ENCODE results near the gene TRIO. TPM values are rescaled to one million over a fixed set of nuclear protein-coding genes. Genes with fewer than 3 reads are reported as not detected.

TRIO gene
- polyA plus RNA-seq, 1 donor (not counting 4 experiments of a cell fraction or from before 2014, with no cell fraction given) = 57.2 TPM

GRCh38 chr5:14227513-14227912 is 84.4 kb downstream of the TRIO start:
- FAIRE-seq = no peak
- TF ChIP-seq EZH2 (IDR thresholded peaks at IDR 0.05; ENCODE audit: low read length) (no peak), CTCF (optimal IDR thresholded peaks at IDR 0.05 in 1 of 3, IDR thresholded peaks at IDR 0.05 in 1 of 3, conservative IDR thresholded peaks at IDR 0.05 in 1 of 3; ENCODE audit: extremely low read depth in 1 of 3, insufficient read depth in 2 of 3, low read length in 3 of 3) (no peak)
- H4K20me1 ChIP-seq (ENCODE audit: control insufficient read depth, extremely low read depth, insufficient read depth, low read length) = peaks cover 14% of the 10 kb centered on the region

GRCh38 chr5:14228219-14228618 is 85.1 kb downstream of the TRIO start:
- H3K4me3 ChIP-seq (ENCODE audit: control insufficient read depth in 2 of 3, extremely low read depth in 1 of 3, insufficient read depth in 2 of 3, low read depth in 1 of 3, low read length in 3 of 3) = no peak overlapping the region
- DNase-seq (ENCODE audit: low read depth, low spot score) (no peak), FAIRE-seq (no peak)
- H3K27ac ChIP-seq (ENCODE audit: control insufficient read depth, insufficient read depth, low read length) = no peak overlapping the region
- no peaks in the 10 kb centered on the region for H3K9me3 ChIP-seq (ENCODE audit: control insufficient read depth, low read depth, low read length)
- H3K36me3 ChIP-seq (ENCODE audit: control insufficient read depth in 2 of 2, extremely low read depth in 1 of 2, insufficient read depth in 2 of 2, low read length in 2 of 2) = peaks cover 0 to 1% of the 10 kb centered on the region in 2 experiments
- peaks cover 14% of the 10 kb centered on the region for H4K20me1 ChIP-seq (ENCODE audit: control insufficient read depth, extremely low read depth, insufficient read depth, low read length)
- H3K9me1 ChIP-seq (ENCODE audit: control insufficient read depth, extremely low read depth, insufficient read depth, low read length) = peaks cover 7% of the 10 kb centered on the region
- peaks cover 100% of the 10 kb centered on the region for H3K79me2 ChIP-seq (ENCODE audit: control insufficient read depth, insufficient read depth, low read length)
- H3K9ac ChIP-seq (ENCODE audit: control insufficient read depth, extremely low read depth, insufficient read depth, low read length) = no peak overlapping the region
- peaks cover 4% of the 10 kb centered on the region for H3K4me1 ChIP-seq (ENCODE audit: control insufficient read depth, extremely low read depth, insufficient read depth, low read length)
- dilution Hi-C loops (cut with MboI; ENCODE audit: extremely low pct_ligation_motif_present, low sequenced_read_pairs) = no loop called here
- no peak overlapping the region for H2AFZ ChIP-seq (ENCODE audit: control insufficient read depth, low read length)
- no peak overlapping the region for H3K4me2 ChIP-seq (ENCODE audit: control insufficient read depth, extremely low read depth, insufficient read depth, low read depth, low read length)
- TF ChIP-seq EZH2 (IDR thresholded peaks at IDR 0.05; ENCODE audit: low read length) = no peak
- TF ChIP-seq CTCF (optimal IDR thresholded peaks at IDR 0.05 in 1 of 3, IDR thresholded peaks at IDR 0.05 in 1 of 3, conservative IDR thresholded peaks at IDR 0.05 in 1 of 3; ENCODE audit: extremely low read depth in 1 of 3, insufficient read depth in 2 of 3, low read length in 3 of 3) = no peak
- H3K27me3 ChIP-seq (ENCODE audit: control insufficient read depth, extremely low read depth, insufficient read depth, low read length) = no peaks in the 10 kb centered on the region

More at GRCh38 chr5:14227513-14227912, 84.4 kb downstream of the TRIO start:
- Histone ChIP-seq H2AFZ (ENCODE audit: control insufficient read depth, low read length) (no peak overlapping the region), H3K9me3 (ENCODE audit: control insufficient read depth, low read depth, low read length) (no peaks in the 10 kb centered on the region), H3K27me3 (ENCODE audit: control insufficient read depth, extremely low read depth, insufficient read depth, low read length) (no peaks in the 10 kb centered on the region), H3K9me1 (ENCODE audit: control insufficient read depth, extremely low read depth, insufficient read depth, low read length) (peaks cover 7% of the 10 kb centered on the region), H3K4me1 (ENCODE audit: control insufficient read depth, extremely low read depth, insufficient read depth, low read length) (peaks cover 4% of the 10 kb centered on the region), H3K79me2 (ENCODE audit: control insufficient read depth, insufficient read depth, low read length) (peaks cover 100% of the 10 kb centered on the region), H3K4me2 (ENCODE audit: control insufficient read depth, extremely low read depth, insufficient read depth, low read depth, low read length) (no peak overlapping the region), H3K36me3 (ENCODE audit: control insufficient read depth in 2 of 2, extremely low read depth in 1 of 2, insufficient read depth in 2 of 2, low read length in 2 of 2) (peaks cover 0 to 3% of the 10 kb centered on the region in 2 experiments), H3K27ac (ENCODE audit: control insufficient read depth, insufficient read depth, low read length) (no peak overlapping the region), H3K4me3 (ENCODE audit: control insufficient read depth in 2 of 3, extremely low read depth in 1 of 3, insufficient read depth in 2 of 3, low read depth in 1 of 3, low read length in 3 of 3) (no peak overlapping the region), H3K9ac (ENCODE audit: control insufficient read depth, extremely low read depth, insufficient read depth, low read length) (no peak overlapping the region)
- dilution Hi-C loops (cut with MboI; ENCODE audit: extremely low pct_ligation_motif_present, low sequenced_read_pairs) = no loop called here
- DNase-seq (ENCODE audit: low read depth, low spot score) = no peak

Data from keratinocyte (primary cell).